Measurements from ENCODE around the gene ZNF664. TPM values are rescaled to one million over a fixed set of nuclear protein-coding genes. Genes with fewer than 3 reads are reported as not detected.

Gene ZNF664
- total RNA-seq, 6 donors from 2014 or later: 49.1 to 112 (median 91.8) TPM

- Histone ChIP-seq H3K27ac (no peak overlapping the region), H3K4me1 (peaks cover 11 to 16% (median 13%) of the 10 kb centered on the region in 4 donors), H3K9me3 (no peaks in the 10 kb centered on the region), H3K36me3 (no peaks in the 10 kb centered on the region), H3K4me3 (no peak overlapping the region), H3K27me3 (no peaks in the 10 kb centered on the region)
- no peak for DNase-seq
- WGBS, 2 donors: 95 to 97% methylated on average over 9 of the region's 9 CpGs
- no peak for ATAC-seq (ENCODE audit: low FRiP score in 2 of 2)
- TF ChIP-seq POLR2A (IDR thresholded peaks at IDR 0.05): no peak
- TF ChIP-seq POLR2AphosphoS5 (IDR thresholded peaks at IDR 0.05): no peak
- TF ChIP-seq EP300 (IDR thresholded peaks at IDR 0.05): no peak
- TF ChIP-seq, protein P1, sequence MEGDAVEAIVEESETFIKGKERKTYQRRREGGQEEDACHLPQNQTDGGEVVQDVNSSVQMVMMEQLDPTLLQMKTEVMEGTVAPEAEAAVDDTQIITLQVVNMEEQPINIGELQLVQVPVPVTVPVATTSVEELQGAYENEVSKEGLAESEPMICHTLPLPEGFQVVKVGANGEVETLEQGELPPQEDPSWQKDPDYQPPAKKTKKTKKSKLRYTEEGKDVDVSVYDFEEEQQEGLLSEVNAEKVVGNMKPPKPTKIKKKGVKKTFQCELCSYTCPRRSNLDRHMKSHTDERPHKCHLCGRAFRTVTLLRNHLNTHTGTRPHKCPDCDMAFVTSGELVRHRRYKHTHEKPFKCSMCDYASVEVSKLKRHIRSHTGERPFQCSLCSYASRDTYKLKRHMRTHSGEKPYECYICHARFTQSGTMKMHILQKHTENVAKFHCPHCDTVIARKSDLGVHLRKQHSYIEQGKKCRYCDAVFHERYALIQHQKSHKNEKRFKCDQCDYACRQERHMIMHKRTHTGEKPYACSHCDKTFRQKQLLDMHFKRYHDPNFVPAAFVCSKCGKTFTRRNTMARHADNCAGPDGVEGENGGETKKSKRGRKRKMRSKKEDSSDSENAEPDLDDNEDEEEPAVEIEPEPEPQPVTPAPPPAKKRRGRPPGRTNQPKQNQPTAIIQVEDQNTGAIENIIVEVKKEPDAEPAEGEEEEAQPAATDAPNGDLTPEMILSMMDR (IDR thresholded peaks at IDR 0.05): no peak
These were observed 16.8 kb upstream of the ZNF664 start for GRCh38 chr12:123956249-123956648.

DNA sequence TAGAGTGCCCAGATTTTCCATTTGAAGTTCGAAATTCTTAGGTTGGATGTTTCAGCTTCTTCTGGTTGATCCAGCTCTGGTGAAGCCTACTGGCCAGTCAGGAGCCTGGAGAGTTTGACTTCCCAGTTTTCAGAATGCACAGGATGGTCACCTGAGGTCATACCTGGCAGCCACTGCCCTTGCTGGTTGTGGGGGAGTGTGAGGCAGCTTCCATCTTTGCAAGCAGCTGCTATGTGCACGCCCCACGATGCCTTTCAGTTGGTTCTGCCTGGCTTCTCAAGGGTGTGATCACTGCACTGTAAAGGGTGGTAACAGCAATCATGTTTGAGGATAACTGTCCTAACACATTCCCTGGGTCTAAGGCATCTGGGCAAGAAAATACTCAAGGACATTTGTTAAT lies 15.8 kb upstream of the ZNF664 start:
- TF ChIP-seq POLR2A (IDR thresholded peaks at IDR 0.05) (no peak), POLR2AphosphoS5 (IDR thresholded peaks at IDR 0.05) (no peak), EP300 (IDR thresholded peaks at IDR 0.05) (no peak)
- TF ChIP-seq, protein P1 (IDR thresholded peaks at IDR 0.05): no peak
- Histone ChIP-seq H3K27ac (no peak overlapping the region), H3K4me3 (no peak overlapping the region), H3K4me1 (peaks cover 1 to 7% (median 6%) of the 10 kb centered on the region in 4 donors), H3K36me3 (no peaks in the 10 kb centered on the region), H3K27me3 (no peaks in the 10 kb centered on the region), H3K9me3 (no peaks in the 10 kb centered on the region)
- DNase-seq: no peak
- no peak for ATAC-seq (ENCODE audit: low FRiP score in 2 of 2)
- 67 to 94% methylated on average over 3 of the region's 3 CpGs for WGBS, 2 donors

GRCh38 chr12:123958462-123958861 lies 14.6 kb upstream of the ZNF664 start:
- no peaks in the 10 kb centered on the region for H3K9me3 ChIP-seq
- no peaks in the 10 kb centered on the region for H3K27me3 ChIP-seq
- H3K4me3 ChIP-seq: no peak overlapping the region
- TF ChIP-seq POLR2A (IDR thresholded peaks at IDR 0.05) (no peak), POLR2AphosphoS5 (IDR thresholded peaks at IDR 0.05) (no peak), EP300 (IDR thresholded peaks at IDR 0.05) (no peak)
- TF ChIP-seq, protein P1 (IDR thresholded peaks at IDR 0.05): no peak
- no peak for DNase-seq
- peaks cover 0 to 8% (median 1%) of the 10 kb centered on the region in 4 donors for H3K4me1 ChIP-seq
- 71 to 100% methylated on average over 5 to 8 of the region's 8 CpGs for WGBS, 2 donors
- H3K36me3 ChIP-seq: no peaks in the 10 kb centered on the region
- no peak for ATAC-seq (ENCODE audit: low FRiP score in 2 of 2)
- no peak overlapping the region for H3K27ac ChIP-seq

DNA sequence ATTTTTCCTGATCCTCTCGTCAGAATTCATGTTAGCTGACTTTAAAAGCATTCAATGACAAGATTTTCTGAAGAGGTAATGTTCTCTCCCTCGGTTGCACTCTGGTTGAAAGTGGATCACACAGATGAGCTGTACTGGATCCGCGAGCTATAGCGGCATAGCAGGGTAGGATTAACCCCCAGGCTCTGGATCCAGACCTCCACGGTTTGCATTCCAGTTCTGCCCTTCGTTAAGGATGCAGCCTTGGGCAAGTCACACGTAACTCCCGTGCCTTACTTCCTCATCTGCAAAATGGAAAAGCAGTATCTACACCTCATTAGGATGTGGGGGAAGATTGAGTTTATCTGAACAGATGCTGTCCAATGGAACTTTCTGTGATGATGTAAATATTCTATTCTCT lies 14.1 kb upstream of the ZNF664 start:
- no peak for DNase-seq
- Histone ChIP-seq H3K27ac (no peak overlapping the region), H3K27me3 (no peaks in the 10 kb centered on the region), H3K36me3 (no peaks in the 10 kb centered on the region), H3K4me3 (no peak overlapping the region), H3K9me3 (no peaks in the 10 kb centered on the region), H3K4me1 (peaks cover 0 to 8% (median 2%) of the 10 kb centered on the region in 4 donors)
- ATAC-seq (ENCODE audit: low FRiP score in 2 of 2): no peak
- WGBS, 2 donors: 85% methylated on average over 9 of the region's 9 CpGs
- no peak for TF ChIP-seq POLR2A (IDR thresholded peaks at IDR 0.05)
- TF ChIP-seq EP300 (IDR thresholded peaks at IDR 0.05): no peak
- TF ChIP-seq, protein P1 (IDR thresholded peaks at IDR 0.05): no peak
- no peak for TF ChIP-seq POLR2AphosphoS5 (IDR thresholded peaks at IDR 0.05)

DNA sequence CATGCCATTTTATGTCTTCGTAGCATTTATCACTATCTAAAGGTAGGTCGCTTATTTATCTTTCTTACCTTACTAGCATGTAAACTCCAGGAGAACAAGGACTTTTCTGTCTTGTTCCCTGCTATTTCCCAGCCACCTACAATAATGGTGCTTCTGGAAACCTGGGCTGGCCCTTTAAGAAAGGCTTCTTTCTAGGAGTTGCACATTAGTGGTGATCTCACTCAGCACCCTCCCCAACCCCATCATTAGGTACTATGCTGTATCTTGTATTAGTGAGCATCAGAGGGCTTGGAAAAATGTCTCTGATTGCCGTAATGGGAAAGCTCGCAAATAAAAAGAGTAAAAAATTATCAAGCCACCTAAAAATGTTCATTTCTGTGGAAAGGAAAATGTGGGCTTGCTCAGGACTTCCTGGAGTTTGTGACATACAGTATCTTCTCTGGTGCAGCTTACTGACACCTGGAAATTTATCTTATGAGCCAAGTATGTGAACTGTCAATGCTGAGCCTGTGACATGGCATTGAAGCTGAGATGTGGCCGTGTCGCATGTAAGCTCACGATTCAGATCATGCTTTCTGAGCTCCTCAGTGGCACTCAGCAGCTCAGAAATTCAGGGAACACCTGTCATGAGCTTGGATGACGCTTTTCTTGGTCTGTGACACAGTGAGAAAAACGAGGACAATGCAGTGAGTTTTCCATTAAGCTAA lies 12.8 kb upstream of the ZNF664 start:
- ATAC-seq (ENCODE audit: low FRiP score in 2 of 2) (no peak), DNase-seq (no peak)
- H3K9me3 ChIP-seq: no peaks in the 10 kb centered on the region
- 92 to 97% methylated on average over 9 of the region's 9 CpGs for WGBS, 2 donors
- TF ChIP-seq EP300 (IDR thresholded peaks at IDR 0.05) (no peak), POLR2A (IDR thresholded peaks at IDR 0.05) (no peak), POLR2AphosphoS5 (IDR thresholded peaks at IDR 0.05) (no peak)
- TF ChIP-seq, protein P1 (IDR thresholded peaks at IDR 0.05): no peak
- peaks cover 0 to 8% (median 2%) of the 10 kb centered on the region in 4 donors for H3K4me1 ChIP-seq
- no peak overlapping the region for H3K27ac ChIP-seq
- H3K36me3 ChIP-seq: no peaks in the 10 kb centered on the region
- H3K27me3 ChIP-seq: no peaks in the 10 kb centered on the region
- H3K4me3 ChIP-seq: no peak overlapping the region

Data from upper lobe of left lung (tissue), 6 donors.